GM18861 (cell line): ENCODE results near the gene ATP2A1.
A peak's percentile ranks its signal among the peaks of the same experiment; 100 is the strongest.
"Not testable (repeated sequence)": the region's sequence is repeated elsewhere in the genome, so short reads cannot be mapped to it uniquely, and the experiment has no call there.

Experiments used
- ATAC-seq: cut with Tn5 transposase; IDR thresholded peaks from one replicate; pipeline ENCODE4 v1.9.1; 2021; ENCODE audit not compliant: unreplicated experiment

Gene ATP2A1

GRCh38 chr16:28905229-28905754 lies 27.0 kb downstream of the ATP2A1 start:
- no peak for ATAC-seq

GRCh38 chr16:28905800-28906372 lies 27.6 kb downstream of the ATP2A1 start:
- ATAC-seq = no peak

- ATAC-seq = no peak
These were observed 32.1 kb downstream of the ATP2A1 start for GRCh38 chr16:28910086-28911031.

- ATAC-seq = no peak
These were observed 34.3 kb downstream of the ATP2A1 start for GRCh38 chr16:28912558-28912957.

- ATAC-seq = no peak
These were observed 35.8 kb downstream of the ATP2A1 start for GRCh38 chr16:28913946-28914724.

- ATAC-seq = no peak
These were observed 36.9 kb downstream of the ATP2A1 start for GRCh38 chr16:28915181-28915580.

GRCh38 chr16:28917095-28917494 lies 38.8 kb downstream of the ATP2A1 start:
- ATAC-seq = no peak

GRCh38 chr16:28918698-28919097 lies 40.4 kb downstream of the ATP2A1 start:
- ATAC-seq = no peak

GRCh38 chr16:28923231-28923587 lies 44.9 kb downstream of the ATP2A1 start:
- no peak for ATAC-seq

GRCh38 chr16:28923652-28924398 lies 45.5 kb downstream of the ATP2A1 start:
- ATAC-seq = peak; percentile 62

- ATAC-seq = no peak
These were observed 46.1 kb downstream of the ATP2A1 start for GRCh38 chr16:28924399-28924761.

GRCh38 chr16:28924762-28925385 lies 46.6 kb downstream of the ATP2A1 start, which contains the start of gene RABEP2:
RABEP2 (minus strand) TSS chr16:28925238; CDS start chr16:28925163, 75 bp downstream.
- ATAC-seq = peak; percentile 38

- peak; percentile 25 for ATAC-seq
These were observed 47.3 kb downstream of the ATP2A1 start for GRCh38 chr16:28925386-28926228.

GRCh38 chr16:28926284-28926683 lies 48.0 kb downstream of the ATP2A1 start:
- ATAC-seq = not testable (repeated sequence)

GRCh38 chr16:28927815-28928214 lies 49.5 kb downstream of the ATP2A1 start:
- no peak for ATAC-seq

GRCh38 chr16:28930203-28930602 lies 51.9 kb downstream of the ATP2A1 start:
- ATAC-seq = no peak

- no peak for ATAC-seq
These were observed 52.4 kb downstream of the ATP2A1 start for GRCh38 chr16:28930652-28931051.

- no peak for ATAC-seq
These were observed 53.5 kb downstream of the ATP2A1 start, which contains the start of gene CD19 for GRCh38 chr16:28931801-28932225. CD19 (plus strand) TSS chr16:28931971; CDS start chr16:28932001, 30 bp downstream.
